SU-DHL-6 (cell line): ENCODE measurements around the gene CCDC34.

Experiments used
- CTCF ChIP-seq: fragments of 200-600 bp; sonication (generic); IDR thresholded peaks from one replicate; pipeline ENCODE4 v1.5.1; 2017; ENCODE audit warnings: antibody characterized with exemption, mild to moderate bottlenecking, low read length, moderate library complexity; ENCODE audit not compliant: insufficient read depth, poor library complexity, severe bottlenecking
- EZH2phosphoT487 ChIP-seq: fragments of 200-600 bp; sonication (generic), shearing (Covaris generic); conservative IDR thresholded peaks from 2 replicates; pipeline ENCODE4 v1.6.1; 2018; ENCODE audit warnings: mild to moderate bottlenecking, antibody characterized with exemption, low read length, moderate library complexity, mixed read lengths

- TF ChIP-seq CTCF: no peak
- TF ChIP-seq EZH2phosphoT487: no peak
Observed at GRCh38 chr11:27304514-27304913, 58.5 kb downstream of the CCDC34 start.
